Trophoblast cell (in vitro differentiated cells and primary cell): ENCODE results near the gene ANXA4.

ENCODE experiments used
- DNase-seq, 2 donors: peaks; one replicate each; pipeline ENCODE4 v3.0.0-alpha.2; 2016
- H2AFZ ChIP-seq: 2 replicates; pipeline ENCODE4 v1.6.1; 2013; ENCODE audit warnings: low read length, moderate library complexity, mild to moderate bottlenecking; ENCODE audit not compliant: insufficient read depth, poor library complexity
- H2AK5ac ChIP-seq: 2 replicates; pipeline ENCODE4 v1.6.1; 2013; ENCODE audit warnings: mild to moderate bottlenecking, low read length
- H2BK120ac ChIP-seq: 2 replicates; pipeline ENCODE4 v1.6.1; 2013; ENCODE audit warnings: low read length, mild to moderate bottlenecking, moderate library complexity; ENCODE audit not compliant: insufficient read depth, poor library complexity
- H2BK12ac ChIP-seq: 2 replicates; pipeline ENCODE4 v1.6.1; 2013; ENCODE audit warnings: mild to moderate bottlenecking, low read length, moderate library complexity
- H2BK5ac ChIP-seq: 2 replicates; pipeline ENCODE4 v1.6.1; 2013; ENCODE audit warnings: low read length, low read depth, moderate library complexity, mild to moderate bottlenecking; ENCODE audit not compliant: poor library complexity
- H3K14ac ChIP-seq: 2 replicates; pipeline ENCODE4 v1.6.1; 2013; ENCODE audit warnings: mild to moderate bottlenecking, low read length
- H3K18ac ChIP-seq: 2 replicates; pipeline ENCODE4 v1.6.1; 2013; ENCODE audit warnings: mild to moderate bottlenecking, low read length
- H3K23ac ChIP-seq: 2 replicates; pipeline ENCODE4 v1.6.1; 2013; ENCODE audit warnings: low read length
- H3K27ac ChIP-seq: 2 replicates; pipeline ENCODE4 v1.5.1; 2013; ENCODE audit warnings: low read depth, mild to moderate bottlenecking, inconsistent platforms, low read length, moderate library complexity
- H3K27me3 ChIP-seq: 2 replicates; pipeline ENCODE4 v1.6.1; 2013; ENCODE audit warnings: inconsistent platforms, mild to moderate bottlenecking, low read length, moderate library complexity; ENCODE audit not compliant: insufficient read depth
- H3K36me3 ChIP-seq, 2 experiments: 1 replicate in 1 of 2; 2 replicates in 1 of 2; pipeline ENCODE4 v1.6.1; 2013; ENCODE audit warnings: low read length in 2 of 2, mild to moderate bottlenecking in 2 of 2, moderate library complexity in 1 of 2; ENCODE audit not compliant: insufficient read depth in 2 of 2, control insufficient read depth in 1 of 2
- H3K4ac ChIP-seq: 2 replicates; pipeline ENCODE4 v1.6.1; 2013; ENCODE audit warnings: low read depth, mild to moderate bottlenecking, low read length, moderate library complexity
- H3K4me1 ChIP-seq, 2 experiments: 1 replicate in 1 of 2; 2 replicates in 1 of 2; pipeline ENCODE4 v1.6.1; 2013; ENCODE audit warnings: low read length in 2 of 2, mild to moderate bottlenecking in 2 of 2, moderate library complexity in 1 of 2; ENCODE audit not compliant: insufficient read depth in 2 of 2, control insufficient read depth in 1 of 2
- H3K4me2 ChIP-seq: 2 replicates; pipeline ENCODE4 v1.6.1; 2013; ENCODE audit warnings: inconsistent platforms, mild to moderate bottlenecking, low read length, moderate library complexity
- H3K4me3 ChIP-seq: 2 replicates; pipeline ENCODE4 v1.5.1; 2013; ENCODE audit warnings: mild to moderate bottlenecking, low read depth, low read length, inconsistent platforms
- H3K79me1 ChIP-seq: one replicate; pipeline ENCODE4 v1.6.1; 2013; ENCODE audit warnings: low read length
- H3K79me2 ChIP-seq: 2 replicates; pipeline ENCODE4 v1.6.1; 2013; ENCODE audit warnings: low read length, mild to moderate bottlenecking; ENCODE audit not compliant: control insufficient read depth, insufficient read depth, poor library complexity
- H3K9ac ChIP-seq: 2 replicates; pipeline ENCODE4 v1.6.1; 2013; ENCODE audit warnings: mild to moderate bottlenecking, low read length
- H3K9me3 ChIP-seq: 2 replicates; pipeline ENCODE4 v1.6.1; 2013; ENCODE audit warnings: low read depth, mild to moderate bottlenecking, control low read depth, inconsistent platforms, low read length; ENCODE audit not compliant: insufficient read depth
- H4K12ac ChIP-seq: 2 replicates; pipeline ENCODE4 v1.6.1; 2013; ENCODE audit warnings: low read depth, mild to moderate bottlenecking, low read length, moderate library complexity
- H4K8ac ChIP-seq: 2 replicates; pipeline ENCODE4 v1.6.1; 2013; ENCODE audit warnings: low read depth, mild to moderate bottlenecking, low read length, moderate library complexity
- H4K91ac ChIP-seq: one replicate; pipeline ENCODE4 v1.6.1; 2013; ENCODE audit warnings: low read depth, mild to moderate bottlenecking, low read length, moderate library complexity
- WGBS: extraction: QIAGEN DNeasy Blood & Tissue Kit; methylation state at CpG from one replicate; pipeline ENCODE4 v1.1.7; 2013; ENCODE audit warnings: missing lambda C conversion rate; ENCODE audit not compliant: insufficient read length, insufficient coverage; ENCODE audit errors: extremely low coverage; 5-methylcytosine and 5-hydroxymethylcytosine counted together

The ANXA4 gene

GRCh38 chr2:69797836-69798289 is 55.9 kb downstream of the ANXA4 start:
- DNase-seq: no peak
- Histone ChIP-seq H4K91ac (peak overlapping the region; percentile 48), H3K23ac (no peak overlapping the region), H2BK120ac (peak overlapping the region; percentile 21), H2BK12ac (peak overlapping the region; percentile 46), H3K9ac (no peak overlapping the region), H4K12ac (no peak overlapping the region), H3K36me3 (no peaks in the 10 kb centered on the region), H3K18ac (no peak overlapping the region), H3K79me2 (no peaks in the 10 kb centered on the region), H2AK5ac (no peak overlapping the region), H3K4me3 (no peak overlapping the region), H3K27me3 (no peaks in the 10 kb centered on the region), H3K4me1 (peaks cover 28 to 34% of the 10 kb centered on the region in 2 experiments), H3K79me1 (peaks cover 15% of the 10 kb centered on the region), H3K27ac (peak overlapping the region; percentile 84), H3K4ac (no peak overlapping the region), H4K8ac (peak overlapping the region; percentile 29), H3K14ac (no peak overlapping the region), H3K4me2 (peak overlapping the region; percentile 49), H2AFZ (no peak overlapping the region), H2BK5ac (peak overlapping the region; percentile 45), H3K9me3 (peaks cover 1% of the 10 kb centered on the region)
- no CpG with 5 or more reads among the region's 3 CpGs for WGBS

- Histone ChIP-seq H3K4me1 (peaks cover 28 to 34% of the 10 kb centered on the region in 2 experiments), H3K4me2 (peak overlapping the region; percentile 49), H4K12ac (no peak overlapping the region), H3K4me3 (no peak overlapping the region), H3K14ac (peak overlapping the region; percentile 75), H3K23ac (no peak overlapping the region), H4K8ac (peak overlapping the region; percentile 56), H2BK5ac (peak overlapping the region; percentile 78), H2BK120ac (peak overlapping the region; percentile 84), H4K91ac (peak overlapping the region; percentile 84), H3K27me3 (no peaks in the 10 kb centered on the region), H3K9ac (no peak overlapping the region), H3K79me1 (peaks cover 15% of the 10 kb centered on the region), H3K27ac (peak overlapping the region; percentile 84), H3K36me3 (no peaks in the 10 kb centered on the region), H3K79me2 (no peaks in the 10 kb centered on the region), H3K4ac (peak overlapping the region; percentile 24), H2BK12ac (peak overlapping the region; percentile 84), H2AFZ (no peak overlapping the region), H2AK5ac (peak overlapping the region; percentile 83), H3K18ac (peak overlapping the region; percentile 74), H3K9me3 (peaks cover 1% of the 10 kb centered on the region)
- no CpG with 5 or more reads among the region's 7 CpGs for WGBS
- peak; percentile 54 to 86 for DNase-seq
Measured at GRCh38 chr2:69798290-69798908, 56.5 kb downstream of the ANXA4 start.

DNA sequence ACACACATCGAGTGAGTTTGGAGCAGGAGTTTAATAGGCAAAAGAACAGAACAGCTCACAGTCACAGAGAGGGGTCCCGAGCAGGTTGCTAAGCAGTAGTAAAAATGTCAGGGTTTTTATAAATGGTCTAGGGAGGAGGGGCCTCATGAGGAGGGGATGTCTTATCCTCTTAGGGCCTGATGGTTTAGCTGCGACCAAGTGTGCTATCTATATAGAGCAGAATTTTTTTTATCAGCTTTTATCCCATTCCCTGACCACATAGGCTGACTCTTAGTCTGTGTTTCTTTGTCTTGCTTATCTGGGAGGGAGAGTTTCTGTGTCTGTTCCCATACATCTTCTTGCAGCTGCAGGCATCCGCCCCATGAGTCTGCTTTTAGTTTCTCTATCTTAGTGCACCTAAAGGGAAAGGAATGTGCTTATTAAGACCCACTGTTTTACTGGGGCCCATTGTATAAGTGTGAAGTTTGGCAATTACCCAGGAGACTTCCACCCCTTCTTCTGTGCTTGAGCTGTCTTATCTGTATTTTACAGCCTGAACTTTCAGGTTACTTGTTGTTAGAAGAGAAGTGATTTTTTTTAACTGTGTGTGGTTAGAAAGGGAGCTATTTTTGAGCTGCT is 57.1 kb downstream of the ANXA4 start:
- H3K4me1 ChIP-seq: peaks cover 28 to 34% of the 10 kb centered on the region in 2 experiments
- H3K36me3 ChIP-seq: no peaks in the 10 kb centered on the region
- H3K9ac ChIP-seq: no peak overlapping the region
- peak overlapping the region; percentile 83 for H2AK5ac ChIP-seq
- peak overlapping the region; percentile 74 for H3K18ac ChIP-seq
- peak overlapping the region; percentile 84 for H2BK120ac ChIP-seq
- H2AFZ ChIP-seq: no peak overlapping the region
- peak overlapping the region; percentile 75 for H3K14ac ChIP-seq
- peak overlapping the region; percentile 49 for H3K4me2 ChIP-seq
- H2BK12ac ChIP-seq: peak overlapping the region; percentile 84
- no peak overlapping the region for H3K23ac ChIP-seq
- no peaks in the 10 kb centered on the region for H3K27me3 ChIP-seq
- WGBS: no CpG with 5 or more reads among the region's 4 CpGs
- peak overlapping the region; percentile 24 for H3K4ac ChIP-seq
- peak overlapping the region; percentile 84 for H3K27ac ChIP-seq
- H4K12ac ChIP-seq: no peak overlapping the region
- peak overlapping the region; percentile 84 for H4K91ac ChIP-seq
- peaks cover 15% of the 10 kb centered on the region for H3K79me1 ChIP-seq
- peak overlapping the region; percentile 78 for H2BK5ac ChIP-seq
- no peaks in the 10 kb centered on the region for H3K79me2 ChIP-seq
- H3K4me3 ChIP-seq: no peak overlapping the region
- no peak for DNase-seq
- peak overlapping the region; percentile 56 for H4K8ac ChIP-seq
- H3K9me3 ChIP-seq: peaks cover 1% of the 10 kb centered on the region

- Histone ChIP-seq H2AFZ (peak overlapping the region; percentile 35), H2BK120ac (no peak overlapping the region), H3K23ac (no peak overlapping the region), H2AK5ac (no peak overlapping the region), H3K4me3 (no peak overlapping the region), H3K79me2 (no peaks in the 10 kb centered on the region), H3K4ac (no peak overlapping the region), H4K8ac (no peak overlapping the region), H4K91ac (no peak overlapping the region), H2BK5ac (no peak overlapping the region), H3K9me3 (peaks cover 1% of the 10 kb centered on the region), H3K79me1 (peaks cover 11% of the 10 kb centered on the region), H2BK12ac (no peak overlapping the region), H3K9ac (no peak overlapping the region), H3K18ac (no peak overlapping the region), H3K27me3 (no peaks in the 10 kb centered on the region), H4K12ac (no peak overlapping the region), H3K27ac (no peak overlapping the region), H3K36me3 (peaks cover 8% of the 10 kb centered on the region in 2 experiments), H3K4me2 (no peak overlapping the region), H3K4me1 (peaks cover 20 to 21% of the 10 kb centered on the region in 2 experiments), H3K14ac (no peak overlapping the region)
- WGBS: no CpG with 5 or more reads among the region's 1 CpG
- no peak for DNase-seq
Measured at GRCh38 chr2:69801745-69802290, 59.9 kb downstream of the ANXA4 start.
